ENCODE data around the gene MYRF.

DNA sequence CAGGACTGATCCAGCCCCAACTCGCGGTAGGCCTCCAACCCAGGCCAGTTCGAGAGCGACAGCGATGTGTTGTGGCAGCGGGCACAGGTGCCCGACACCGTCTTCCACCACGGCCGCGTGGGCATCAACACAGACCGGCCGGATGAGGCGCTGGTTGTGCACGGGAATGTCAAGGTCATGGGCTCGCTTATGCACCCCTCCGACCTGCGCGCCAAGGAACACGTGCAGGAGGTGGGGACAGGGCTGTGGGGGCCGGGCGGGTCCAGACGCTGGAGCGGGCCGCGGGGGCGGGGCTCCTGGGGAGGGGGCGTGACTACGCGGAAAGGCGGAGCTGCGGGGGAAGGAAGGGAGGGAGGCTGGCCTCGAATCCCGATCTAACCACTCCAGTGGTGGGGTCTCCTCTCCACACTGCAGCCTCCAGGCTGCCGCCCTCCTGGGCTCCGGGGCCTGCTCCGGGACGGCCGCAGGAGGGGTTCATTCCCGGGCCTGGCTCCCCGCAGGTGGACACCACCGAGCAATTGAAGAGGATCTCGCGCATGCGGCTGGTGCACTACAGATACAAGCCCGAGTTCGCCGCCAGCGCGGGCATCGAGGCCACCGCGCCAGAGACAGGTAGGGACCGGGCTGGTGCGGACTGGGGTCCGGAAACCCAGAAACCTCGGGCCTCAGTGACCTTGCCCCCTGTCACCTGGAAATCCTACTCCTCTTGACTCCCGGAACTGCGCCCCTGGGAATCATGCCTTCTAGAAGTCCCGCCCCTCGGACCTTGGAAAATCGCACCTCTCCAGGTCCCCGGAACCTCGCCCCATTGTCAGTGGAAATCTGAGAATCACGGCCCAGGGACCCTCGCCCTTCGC is 25.0 kb downstream of the MYRF start:
- TF ChIP-seq CTCF (conservative IDR thresholded peaks at IDR 0.05; ENCODE audit: low read depth, low read length): no peak
- no peak for TF ChIP-seq EZH2phosphoT487 (IDR thresholded peaks at IDR 0.05; ENCODE audit: borderline replicate concordance, low read length)

All from PC-3 (cell line).